Measurements from ENCODE around the gene GHITM. TPM values are rescaled to one million over a fixed set of nuclear protein-coding genes. Genes with fewer than 3 reads are reported as not detected.
"Not testable (repeated sequence)": the region's sequence is repeated elsewhere in the genome, so short reads cannot be mapped to it uniquely, and the experiment has no call there.

The GHITM gene
- total RNA-seq, 2 donors from 2014 or later, result 52.1 to 55.5 TPM

DNA sequence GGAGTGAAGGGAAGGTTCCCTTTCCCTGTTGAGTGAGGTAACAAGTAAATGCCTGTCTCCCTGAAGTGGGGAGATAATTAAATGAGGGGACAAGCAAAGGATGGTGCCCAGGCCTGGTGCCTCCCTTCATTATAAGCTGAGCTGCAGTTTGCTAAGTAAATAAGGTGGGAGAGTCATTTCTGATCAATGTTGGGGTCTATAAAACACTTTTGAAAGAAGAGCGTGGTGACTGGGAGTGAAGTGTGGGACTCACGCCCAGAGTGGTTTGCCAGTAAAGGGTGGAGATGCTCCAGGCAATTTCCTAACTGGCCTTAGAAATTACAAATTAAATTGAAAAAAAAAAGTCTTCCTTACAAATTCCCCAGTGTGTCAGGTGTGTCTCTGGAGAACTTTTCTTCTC is 24.7 kb downstream of the GHITM start:
- Histone ChIP-seq H3K4me1 (no peaks in the 10 kb centered on the region), H3K4me3 (no peak overlapping the region), H3K27ac (no peak overlapping the region), H3K9me3 (peaks cover 0 to 9% (median 0%) of the 10 kb centered on the region in 3 donors), H3K27me3 (no peaks in the 10 kb centered on the region), H3K36me3 (replicated peaks in 1 of 2; ENCODE audit: insufficient read depth in 1 of 2, low read depth in 2 of 2) (no peaks in the 10 kb centered on the region)
- intact Hi-C loops (cut with DNase I), result no loop called here
- 53 to 67% methylated on average over 2 of the region's 2 CpGs for WGBS, 2 donors
- TF ChIP-seq CTCF (IDR thresholded peaks at IDR 0.05) (no peak), POLR2A (IDR thresholded peaks at IDR 0.05) (no peak)
- ATAC-seq (no peak), DNase-seq (no peak)

GRCh38 chr10:84164442-84164841 is 25.1 kb downstream of the GHITM start:
- TF ChIP-seq CTCF (IDR thresholded peaks at IDR 0.05) (no peak), POLR2A (IDR thresholded peaks at IDR 0.05) (no peak)
- H3K9me3 ChIP-seq, result peaks cover 0 to 9% (median 0%) of the 10 kb centered on the region in 3 donors
- H3K36me3 ChIP-seq (replicated peaks in 1 of 2; ENCODE audit: insufficient read depth in 1 of 2, low read depth in 2 of 2), result no peaks in the 10 kb centered on the region
- ATAC-seq, result no peak
- no peak for DNase-seq
- no peak overlapping the region for H3K27ac ChIP-seq
- H3K4me1 ChIP-seq, result no peaks in the 10 kb centered on the region
- H3K27me3 ChIP-seq, result no peaks in the 10 kb centered on the region
- intact Hi-C loops (cut with DNase I), result no loop called here
- 39 to 44% methylated on average over 2 of the region's 2 CpGs for WGBS, 2 donors
- H3K4me3 ChIP-seq, result no peak overlapping the region

DNA sequence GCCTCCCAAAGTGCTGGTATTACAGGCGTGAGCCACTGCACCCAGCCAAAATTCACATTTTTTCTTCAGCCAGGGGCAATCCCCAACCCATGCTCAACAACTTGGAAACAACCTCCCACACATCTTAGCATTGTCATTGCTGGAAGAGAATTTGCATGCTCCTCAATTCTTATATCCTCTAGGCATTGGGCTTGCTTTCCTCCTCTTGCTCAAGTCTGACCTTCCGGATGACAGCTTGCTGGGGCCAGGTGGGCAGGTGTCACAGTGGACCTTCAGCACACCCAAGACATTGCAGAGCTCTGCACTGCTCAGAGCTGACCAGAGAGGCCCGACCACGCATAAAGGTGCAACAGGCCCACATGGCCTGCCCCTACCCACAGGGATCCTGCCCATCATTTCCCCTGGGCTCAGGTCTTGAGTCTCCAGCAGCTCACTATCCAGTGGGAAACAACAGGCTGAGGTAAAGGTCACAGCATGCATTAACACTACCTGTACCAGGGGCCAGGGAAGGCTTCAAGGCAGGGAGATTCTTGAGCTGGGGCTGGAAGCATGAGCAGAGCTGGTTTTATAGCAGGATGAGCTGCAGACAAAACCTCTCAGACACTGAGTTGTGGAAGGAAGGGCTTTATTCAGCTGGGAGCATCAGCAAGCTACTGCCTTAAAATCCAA is 27.4 kb downstream of the GHITM start:
- Histone ChIP-seq H3K36me3 (replicated peaks in 1 of 2; ENCODE audit: insufficient read depth in 1 of 2, low read depth in 2 of 2) (no peaks in the 10 kb centered on the region), H3K27ac (no peak overlapping the region), H3K4me3 (no peak overlapping the region), H3K27me3 (no peaks in the 10 kb centered on the region), H3K4me1 (no peaks in the 10 kb centered on the region), H3K9me3 (peaks cover 0 to 9% (median 0%) of the 10 kb centered on the region in 3 donors)
- intact Hi-C loops (cut with DNase I), result no loop called here
- ATAC-seq, result no peak
- no peak for DNase-seq
- TF ChIP-seq POLR2A (IDR thresholded peaks at IDR 0.05) (no peak), CTCF (IDR thresholded peaks at IDR 0.05) (no peak)
- 84 to 94% methylated on average over 2 to 4 of the region's 4 CpGs for WGBS, 2 donors

GRCh38 chr10:84167289-84167653 is 28.0 kb downstream of the GHITM start:
- H3K4me3 ChIP-seq; H3K36me3 ChIP-seq (replicated peaks in 1 of 2; ENCODE audit: insufficient read depth in 1 of 2, low read depth in 2 of 2); H3K9me3 ChIP-seq; H3K27me3 ChIP-seq; H3K27ac ChIP-seq; H3K4me1 ChIP-seq; intact Hi-C loops (cut with DNase I); DNase-seq; ATAC-seq: not testable (repeated sequence)
- 83 to 90% methylated on average over 2 of the region's 2 CpGs for WGBS, 2 donors

- intact Hi-C loops (cut with DNase I), result not testable (repeated sequence)
These were observed 29.1 kb downstream of the GHITM start for GRCh38 chr10:84168382-84168781.

DNA sequence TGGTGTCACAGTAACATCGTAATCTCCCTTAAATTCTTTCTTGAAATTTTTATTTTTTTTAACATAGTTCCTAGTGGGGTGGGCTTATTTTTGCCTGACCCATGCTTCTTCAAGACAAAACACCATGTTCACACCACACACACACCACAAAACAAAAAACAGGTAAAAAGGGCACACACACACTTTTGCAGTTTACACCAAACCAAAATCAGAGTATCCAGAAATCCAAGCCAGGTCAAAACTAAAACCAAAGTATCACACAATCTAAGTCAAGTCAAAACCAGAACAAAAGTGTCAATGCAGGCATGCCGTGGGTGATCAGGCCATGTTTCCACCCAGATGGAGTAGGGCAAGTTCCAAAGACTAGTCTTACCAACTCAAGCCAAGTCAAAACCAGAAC is 31.9 kb downstream of the GHITM start:
- H3K27ac ChIP-seq; H3K36me3 ChIP-seq (replicated peaks in 1 of 2; ENCODE audit: insufficient read depth in 1 of 2, low read depth in 2 of 2); intact Hi-C loops (cut with DNase I); H3K4me1 ChIP-seq; H3K27me3 ChIP-seq; H3K4me3 ChIP-seq; ATAC-seq; H3K9me3 ChIP-seq; DNase-seq: not testable (repeated sequence)
- 79 to 90% methylated on average over 1 to 2 of the region's 2 CpGs for WGBS, 2 donors

More at GRCh38 chr10:84168382-84168781, 29.1 kb downstream of the GHITM start:
- H3K4me1 ChIP-seq; H3K27ac ChIP-seq; H3K36me3 ChIP-seq (replicated peaks in 1 of 2; ENCODE audit: insufficient read depth in 1 of 2, low read depth in 2 of 2); H3K27me3 ChIP-seq; H3K9me3 ChIP-seq; H3K4me3 ChIP-seq; DNase-seq; ATAC-seq: not testable (repeated sequence)
- 89 to 96% methylated on average over 10 of the region's 10 CpGs for WGBS, 2 donors

GRCh38 chr10:84171700-84172466 is 32.6 kb downstream of the GHITM start:
- H3K4me3 ChIP-seq; H3K9me3 ChIP-seq; ATAC-seq; DNase-seq; intact Hi-C loops (cut with DNase I); H3K36me3 ChIP-seq (replicated peaks in 1 of 2; ENCODE audit: insufficient read depth in 1 of 2, low read depth in 2 of 2); H3K27me3 ChIP-seq; H3K4me1 ChIP-seq: not testable (repeated sequence)
- H3K27ac ChIP-seq, result peak overlapping the region in 2 of 4 donors; percentile 2 to 48
- WGBS, 2 donors, result 71 to 83% methylated on average over 11 to 21 of the region's 21 CpGs
